ENCODE measurements around the gene DDX49. TPM values are rescaled to one million over a fixed set of nuclear protein-coding genes. Genes with fewer than 3 reads are reported as not detected.

Gene DDX49
- total RNA-seq, 1 experiment from 2014 or later: 214 TPM

DNA sequence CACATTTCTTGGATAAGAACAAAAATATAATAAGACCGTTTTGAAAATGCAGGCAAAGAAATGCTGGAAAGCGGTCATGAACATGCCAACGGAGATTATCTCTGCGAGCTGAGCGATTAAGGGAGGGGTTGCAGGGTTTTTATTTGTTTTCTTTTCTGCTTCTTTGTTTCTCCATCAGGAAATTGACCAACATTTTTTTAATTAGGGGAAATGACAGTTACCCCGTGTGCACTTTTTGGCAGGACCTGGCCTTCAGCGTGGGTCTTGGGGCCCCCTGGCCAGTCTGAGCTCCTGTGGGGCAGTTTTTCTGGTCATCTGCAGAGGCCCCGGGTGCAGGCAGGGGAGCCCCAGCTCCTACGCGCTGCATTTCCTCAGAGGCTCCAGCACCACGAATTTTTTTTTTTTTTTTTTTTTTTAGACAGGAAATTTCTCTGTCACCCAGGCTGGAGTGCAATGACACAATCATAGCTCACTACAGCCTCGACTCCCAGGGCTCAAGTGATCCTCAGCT lies 52.8 kb downstream of the DDX49 start:
- H3K36me3 ChIP-seq: no peaks in the 10 kb centered on the region
- peak; percentile 48 for DNase-seq
- H3K4me3 ChIP-seq: no peak overlapping the region
- H3K9me3 ChIP-seq: no peaks in the 10 kb centered on the region
- H3K27me3 ChIP-seq: no peaks in the 10 kb centered on the region

DNA sequence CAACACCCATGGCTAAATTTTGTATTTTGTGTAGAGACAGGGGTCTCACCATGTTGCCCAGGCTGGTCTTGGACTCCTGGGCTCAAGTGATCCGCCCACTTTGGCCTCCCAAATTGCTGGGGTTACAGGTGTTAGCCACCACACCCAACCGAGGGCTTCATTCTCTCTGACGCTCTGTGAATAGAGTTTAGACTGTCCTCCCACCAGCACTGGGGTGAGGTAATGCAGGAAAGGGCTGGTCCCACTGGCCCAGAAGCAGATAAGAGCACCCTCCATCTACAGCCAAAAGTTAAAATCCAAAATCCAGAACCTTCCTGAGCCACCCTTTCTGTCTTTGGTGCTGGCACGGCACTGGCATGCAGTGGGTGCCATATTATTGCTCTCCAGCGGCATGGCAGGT lies 53.3 kb downstream of the DDX49 start:
- H3K36me3 ChIP-seq: no peaks in the 10 kb centered on the region
- H3K4me3 ChIP-seq: no peak overlapping the region
- no peak for DNase-seq
- no peaks in the 10 kb centered on the region for H3K9me3 ChIP-seq
- no peaks in the 10 kb centered on the region for H3K27me3 ChIP-seq

DNA sequence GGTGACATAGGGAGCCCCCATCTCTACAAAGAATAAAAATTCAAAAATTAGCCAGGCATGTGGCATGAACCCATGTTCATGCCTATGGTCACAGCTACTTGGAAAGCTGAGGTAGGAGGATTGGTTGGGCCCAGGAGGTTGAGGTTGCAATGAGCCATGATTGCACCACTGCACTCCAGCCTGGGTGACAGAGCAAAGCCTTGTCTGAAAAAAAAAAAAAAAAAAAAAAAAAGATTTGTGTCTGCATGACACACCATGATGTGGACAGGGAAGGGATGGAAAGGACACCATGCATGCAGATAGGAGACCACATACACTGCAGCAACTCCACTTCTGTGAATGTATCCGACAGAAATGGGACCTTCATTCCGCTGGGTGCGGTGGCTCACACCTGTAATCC lies 55.5 kb downstream of the DDX49 start:
- no peak for DNase-seq
- Histone ChIP-seq H3K36me3 (no peaks in the 10 kb centered on the region), H3K9me3 (no peaks in the 10 kb centered on the region), H3K27me3 (no peaks in the 10 kb centered on the region), H3K4me3 (no peak overlapping the region)

DNA sequence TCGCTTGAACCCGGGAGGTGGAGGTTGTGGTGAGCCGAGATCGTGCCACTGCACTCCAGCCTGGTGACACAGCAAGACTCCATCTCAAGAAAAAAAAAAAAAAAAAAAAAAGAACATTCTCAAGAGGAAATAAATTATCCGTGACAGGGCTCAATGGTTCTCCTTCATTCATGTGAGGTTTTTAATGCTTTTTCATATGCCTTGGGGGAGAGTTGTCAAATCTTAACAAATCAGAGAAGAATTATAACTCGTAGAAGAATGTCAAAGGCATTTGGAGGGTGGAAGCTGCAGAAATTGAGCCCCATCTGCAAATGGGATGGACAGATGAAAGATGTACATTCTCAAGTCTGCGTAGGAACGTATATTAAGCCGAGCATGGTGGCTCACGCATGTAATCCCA lies 56.4 kb downstream of the DDX49 start:
- no peak for DNase-seq
- Histone ChIP-seq H3K4me3 (no peak overlapping the region), H3K9me3 (no peaks in the 10 kb centered on the region), H3K27me3 (no peaks in the 10 kb centered on the region), H3K36me3 (no peaks in the 10 kb centered on the region)

Other genes starting within 250 kb of the DDX49 start
- gene CRTC1, start 236.0 kb upstream of the DDX49 start, total RNA-seq (2014; rRNA removed; shearing (Covaris generic); ENCODE audit: low replicate concordance): 2.4 and 3.6 TPM in 2 replicates
- 0.30 and 0.66 TPM in 2 replicates for gene COMP, start 128.4 kb upstream of the DDX49 start, total RNA-seq (2014; rRNA removed; shearing (Covaris generic); ENCODE audit: low replicate concordance)
- 66.0 and 80.2 TPM in 2 replicates for gene UPF1, start 87.8 kb upstream of the DDX49 start, total RNA-seq (2014; rRNA removed; shearing (Covaris generic); ENCODE audit: low replicate concordance)
- 8.4 and 9.9 TPM in 2 replicates for gene CERS1, start 23.6 kb upstream of the DDX49 start, total RNA-seq (2014; rRNA removed; shearing (Covaris generic); ENCODE audit: low replicate concordance)
- gene COPE, start 328 bp upstream of the DDX49 start, total RNA-seq (2014; rRNA removed; shearing (Covaris generic); ENCODE audit: low replicate concordance): 528 and 780 TPM in 2 replicates
- 137 and 145 TPM in 2 replicates for gene HOMER3, start 21.5 kb downstream of the DDX49 start, total RNA-seq (2014; rRNA removed; shearing (Covaris generic); ENCODE audit: low replicate concordance)
- 57.3 and 58.7 TPM in 2 replicates for gene SUGP2, start 113.8 kb downstream of the DDX49 start, total RNA-seq (2014; rRNA removed; shearing (Covaris generic); ENCODE audit: low replicate concordance)
- gene ARMC6, start 113.9 kb downstream of the DDX49 start, total RNA-seq (2014; rRNA removed; shearing (Covaris generic); ENCODE audit: low replicate concordance): 219 and 267 TPM in 2 replicates
- gene SLC25A42, start 144.3 kb downstream of the DDX49 start, total RNA-seq (2014; rRNA removed; shearing (Covaris generic); ENCODE audit: low replicate concordance): 2.0 and 10.0 TPM in 2 replicates
- 33.2 and 64.3 TPM in 2 replicates for gene TMEM161A, start 218.8 kb downstream of the DDX49 start, total RNA-seq (2014; rRNA removed; shearing (Covaris generic); ENCODE audit: low replicate concordance)